Transverse colon (tissue), 3 donors: ENCODE measurements around the gene ZG16B.

Experiments
- CTCF ChIP-seq, 5 experiments: fragments of 200-600 bp in 3 of 5; fragments of 450-650 bp in 2 of 5; sonication (generic) in 3 of 5; IDR thresholded peaks; 1 replicate in 2 of 5; 2 replicates in 3 of 5; pipeline ENCODE4 v1.5.1; 2016 to 2017; ENCODE audit warnings: antibody characterized with exemption in 5 of 5, inconsistent platforms in 3 of 5, mild to moderate bottlenecking in 2 of 5, moderate library complexity in 1 of 5
- EP300 ChIP-seq: sonication (generic); formaldehyde crosslinking; IDR thresholded peaks from one replicate; pipeline ENCODE4 v1.6.1; 2017; ENCODE audit warnings: antibody characterized with exemption, low read depth
- POLR2A ChIP-seq: fragments of 450-650 bp; IDR thresholded peaks from one replicate; pipeline ENCODE4 v1.6.1; 2016; ENCODE audit warnings: antibody characterized with exemption, mild to moderate bottlenecking, moderate library complexity

DNA sequence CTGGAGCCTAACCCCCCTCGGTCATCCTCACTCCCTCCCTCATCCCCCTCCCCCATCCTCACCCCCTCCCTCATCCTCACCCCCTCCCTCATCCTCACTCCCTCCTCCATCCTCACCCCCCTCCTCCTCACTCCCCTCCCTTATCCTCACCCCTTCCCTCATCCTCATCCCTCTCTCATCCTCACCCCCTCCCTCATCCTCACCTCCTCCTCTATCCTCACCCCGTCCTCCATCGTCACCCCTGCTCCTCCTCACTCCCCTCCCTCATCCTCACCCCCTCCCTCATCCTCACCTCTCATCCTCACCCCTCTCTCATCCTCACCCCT lies 43.3 kb upstream of the ZG16B start:
- TF ChIP-seq CTCF (IDR thresholded peaks at IDR 0.05) (no peak), EP300 (no peak), POLR2A (no peak)
